Measurements from ENCODE around the gene NARF.

DNA sequence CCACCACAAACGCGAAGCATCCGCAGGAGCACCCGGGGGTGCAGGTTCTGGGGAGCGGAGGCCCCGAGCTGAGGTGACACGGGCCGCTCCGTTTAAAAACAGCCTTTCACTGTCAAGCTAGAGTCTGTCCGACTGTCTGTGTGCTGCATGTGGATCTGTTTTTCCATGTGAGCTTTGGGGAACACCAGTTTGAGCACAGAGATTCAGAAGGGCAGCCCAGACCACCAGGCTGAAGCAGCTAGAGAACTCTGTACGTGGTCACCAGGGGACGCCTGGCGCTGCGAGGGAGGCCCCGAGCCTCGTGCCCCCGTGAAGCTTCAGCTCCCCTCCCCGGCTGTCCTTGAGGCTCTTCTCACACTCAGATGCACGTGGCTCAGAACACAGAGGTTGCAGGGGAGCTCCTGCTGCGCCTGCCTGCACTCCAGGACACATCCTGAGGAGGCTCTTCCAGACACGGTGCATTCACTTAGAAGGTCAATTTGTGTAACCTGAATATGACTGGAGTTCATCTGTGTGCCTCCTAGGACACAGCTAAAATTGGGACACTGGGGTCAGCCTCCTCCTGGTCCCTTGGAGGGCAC lies 45.3 kb downstream of the NARF start:
- TF ChIP-seq POLR2AphosphoS5 (IDR thresholded peaks at IDR 0.05; ENCODE audit: low read depth, low read length) (no peak), KDM5A (IDR thresholded peaks at IDR 0.05; ENCODE audit: low read length) (no peak), EZH2 (IDR thresholded peaks at IDR 0.05; ENCODE audit: low read depth, low read length, severe bottlenecking) (no peak), TAF1 (IDR thresholded peaks at IDR 0.05; ENCODE audit: low read depth, low read length) (no peak), EP300 (IDR thresholded peaks at IDR 0.05; ENCODE audit: borderline replicate concordance in 1 of 2, low read depth in 2 of 2, low read length in 2 of 2) (no peak), POLR2A (IDR thresholded peaks at IDR 0.05; ENCODE audit: control extremely low read depth in 1 of 2, low read depth in 2 of 2, low read length in 2 of 2) (no peak), CBX5 (IDR thresholded peaks at IDR 0.05; ENCODE audit: low read depth, low read length) (no peak), JUN (IDR thresholded peaks at IDR 0.05; ENCODE audit: low read depth, low read length) (no peak), TAF7 (optimal IDR thresholded peaks at IDR 0.05; ENCODE audit: borderline replicate concordance, low read depth, low read length) (no peak), POU5F1 (IDR thresholded peaks at IDR 0.05; ENCODE audit: low read depth, low read length) (no peak)
- TF ChIP-seq, protein P1, sequence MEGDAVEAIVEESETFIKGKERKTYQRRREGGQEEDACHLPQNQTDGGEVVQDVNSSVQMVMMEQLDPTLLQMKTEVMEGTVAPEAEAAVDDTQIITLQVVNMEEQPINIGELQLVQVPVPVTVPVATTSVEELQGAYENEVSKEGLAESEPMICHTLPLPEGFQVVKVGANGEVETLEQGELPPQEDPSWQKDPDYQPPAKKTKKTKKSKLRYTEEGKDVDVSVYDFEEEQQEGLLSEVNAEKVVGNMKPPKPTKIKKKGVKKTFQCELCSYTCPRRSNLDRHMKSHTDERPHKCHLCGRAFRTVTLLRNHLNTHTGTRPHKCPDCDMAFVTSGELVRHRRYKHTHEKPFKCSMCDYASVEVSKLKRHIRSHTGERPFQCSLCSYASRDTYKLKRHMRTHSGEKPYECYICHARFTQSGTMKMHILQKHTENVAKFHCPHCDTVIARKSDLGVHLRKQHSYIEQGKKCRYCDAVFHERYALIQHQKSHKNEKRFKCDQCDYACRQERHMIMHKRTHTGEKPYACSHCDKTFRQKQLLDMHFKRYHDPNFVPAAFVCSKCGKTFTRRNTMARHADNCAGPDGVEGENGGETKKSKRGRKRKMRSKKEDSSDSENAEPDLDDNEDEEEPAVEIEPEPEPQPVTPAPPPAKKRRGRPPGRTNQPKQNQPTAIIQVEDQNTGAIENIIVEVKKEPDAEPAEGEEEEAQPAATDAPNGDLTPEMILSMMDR (IDR thresholded peaks at IDR 0.05; ENCODE audit: control extremely low read depth in 1 of 3, insufficient read depth in 1 of 3, low read depth in 1 of 3, low read length in 3 of 3) = no peak
